HG02970 (cell line): Measurements from ENCODE around the gene PREX1.

Experiments used
- ATAC-seq: cut with Tn5 transposase; IDR thresholded peaks from one replicate; pipeline ENCODE4 v1.9.1; 2021; ENCODE audit warnings: mild to moderate bottlenecking, moderate library complexity, moderate number of reproducible peaks; ENCODE audit not compliant: unreplicated experiment, low FRiP score

Gene PREX1

DNA sequence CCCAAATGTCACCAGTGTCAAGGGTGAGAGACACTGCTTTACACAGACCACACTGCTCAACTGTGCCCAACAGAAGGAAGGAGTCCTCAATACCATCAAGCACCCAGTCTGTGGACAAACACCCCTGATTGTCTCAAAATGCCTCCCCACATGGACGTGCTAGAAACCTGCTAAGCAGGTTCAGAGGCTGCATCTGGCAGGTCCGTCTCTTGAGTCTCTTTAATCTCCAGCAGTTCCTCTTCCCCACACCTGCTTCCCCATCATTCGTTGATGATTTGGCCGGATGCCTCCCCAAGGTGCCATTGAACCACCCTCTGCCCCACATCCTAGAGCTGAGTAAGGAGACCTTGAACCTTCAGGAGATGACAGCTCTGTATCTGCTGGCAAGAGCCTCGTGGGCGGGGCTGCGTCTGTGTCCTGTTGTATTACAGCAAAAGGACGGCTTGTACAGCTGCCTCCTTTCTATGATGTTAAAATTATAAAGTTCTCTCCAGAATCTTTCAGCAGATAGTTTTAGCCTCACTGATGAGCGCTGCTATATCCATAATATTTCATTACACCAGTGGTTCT lies 179.2 kb downstream of the PREX1 start:
- ATAC-seq: no peak

- ATAC-seq: no peak
Observed at GRCh38 chr20:48647858-48648257, 179.9 kb downstream of the PREX1 start.

DNA sequence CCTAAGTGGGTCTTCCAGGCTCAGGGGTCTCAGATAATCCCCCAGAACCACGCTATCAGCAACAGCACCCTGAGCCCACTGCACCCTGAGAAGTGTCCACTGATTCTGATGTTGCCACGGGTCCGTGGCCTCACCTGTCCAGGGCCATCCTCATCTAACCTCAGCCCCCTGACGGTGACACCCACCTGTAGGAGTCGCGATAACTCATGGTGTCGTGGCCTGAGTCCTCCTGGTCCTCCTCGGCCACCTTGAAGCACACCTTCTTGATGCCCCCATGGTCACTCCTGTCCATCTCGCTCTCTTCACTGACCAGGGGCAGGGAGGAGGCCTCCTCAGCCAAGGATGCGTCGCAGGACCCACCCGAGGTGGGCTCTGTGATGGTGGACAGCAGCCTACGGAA lies 182.1 kb downstream of the PREX1 start:
- ATAC-seq: no peak

GRCh38 chr20:48644286-48644828 lies 183.4 kb downstream of the PREX1 start:
- no peak for ATAC-seq

GRCh38 chr20:48642105-48642880 lies 185.5 kb downstream of the PREX1 start:
- ATAC-seq: no peak

GRCh38 chr20:48640871-48641270 lies 186.9 kb downstream of the PREX1 start:
- no peak for ATAC-seq

DNA sequence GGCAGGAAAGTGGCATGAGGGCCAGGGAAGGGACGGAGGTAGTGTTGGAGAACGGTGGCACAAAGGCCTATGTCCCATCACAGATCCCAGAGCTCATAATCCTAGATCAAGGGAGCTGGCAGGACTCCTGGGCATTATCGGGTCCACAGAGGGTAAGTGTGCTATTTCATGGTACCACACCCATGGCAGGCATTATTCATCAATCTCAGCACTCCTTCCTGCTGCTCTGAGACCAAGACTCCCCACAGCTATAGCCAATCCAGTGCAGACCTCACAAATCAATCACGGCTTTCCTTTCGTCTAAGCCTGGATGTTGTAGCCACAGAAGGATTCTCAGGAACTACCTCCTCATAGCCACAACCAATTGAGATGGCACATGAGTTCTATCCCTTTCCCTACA lies 187.9 kb downstream of the PREX1 start:
- no peak for ATAC-seq

- no peak for ATAC-seq
Observed at GRCh38 chr20:48638546-48638945, 189.3 kb downstream of the PREX1 start.

DNA sequence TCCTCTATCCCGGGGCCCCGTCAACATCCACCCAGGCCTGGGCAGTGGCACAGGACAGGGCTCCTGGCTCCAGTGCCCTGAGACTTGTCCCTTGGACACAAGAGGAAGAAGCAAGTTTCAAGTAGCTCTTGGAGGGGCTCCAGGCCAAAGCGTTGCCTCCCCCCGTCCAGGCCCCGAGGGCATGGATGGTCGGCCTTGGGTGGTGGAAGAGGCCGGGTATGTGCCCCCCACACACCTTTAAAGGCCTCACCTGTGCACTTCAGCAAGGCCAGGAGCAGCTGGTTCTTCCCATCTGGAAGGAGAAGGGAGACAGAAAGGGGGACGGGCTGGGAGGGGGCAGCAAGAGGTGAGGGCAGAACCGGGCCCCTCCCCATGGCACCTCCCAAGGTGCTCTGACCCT lies 190.3 kb downstream of the PREX1 start:
- no peak for ATAC-seq

DNA sequence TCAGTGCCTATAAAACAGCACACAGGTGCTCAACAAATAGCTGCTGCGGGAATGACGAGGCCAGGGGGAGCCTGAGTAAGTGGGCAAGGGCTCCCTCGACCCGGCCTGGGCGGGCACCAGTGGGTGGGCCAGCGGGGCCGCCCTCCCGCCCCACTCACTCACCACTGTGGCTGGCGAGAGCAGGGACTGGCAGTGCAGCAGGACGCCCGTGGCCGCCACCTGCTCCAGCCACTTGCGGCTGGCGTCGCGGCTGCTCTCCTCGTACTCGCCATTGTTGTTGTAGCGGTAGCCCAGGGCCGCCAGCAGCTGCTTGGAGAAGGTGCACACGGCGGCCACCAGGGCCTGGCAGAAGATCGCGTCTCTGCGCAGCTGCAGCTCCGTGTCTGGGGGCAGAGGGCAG lies 191.5 kb downstream of the PREX1 start:
- no peak for ATAC-seq

GRCh38 chr20:48635791-48636267 lies 192.0 kb downstream of the PREX1 start:
- ATAC-seq: no peak

DNA sequence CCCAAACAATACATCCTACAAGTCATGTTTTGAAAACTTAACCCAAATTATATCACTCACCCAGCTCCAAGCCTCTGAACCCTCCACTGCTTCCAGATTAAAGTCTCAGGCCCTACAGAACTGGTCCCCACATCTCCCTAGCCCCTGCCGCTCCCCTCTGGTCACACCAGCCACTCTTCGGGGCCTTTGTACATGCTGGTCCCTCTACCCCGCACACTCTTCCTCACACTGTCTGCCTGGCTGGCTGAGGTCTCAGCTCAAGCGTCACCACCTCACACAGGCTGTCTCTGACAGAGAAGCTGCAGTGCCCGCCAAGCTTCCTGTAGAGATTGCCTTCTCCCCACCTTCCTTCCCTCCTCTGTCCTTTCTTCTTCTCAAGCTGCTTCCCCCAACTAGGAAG lies 192.4 kb downstream of the PREX1 start:
- no peak for ATAC-seq

DNA sequence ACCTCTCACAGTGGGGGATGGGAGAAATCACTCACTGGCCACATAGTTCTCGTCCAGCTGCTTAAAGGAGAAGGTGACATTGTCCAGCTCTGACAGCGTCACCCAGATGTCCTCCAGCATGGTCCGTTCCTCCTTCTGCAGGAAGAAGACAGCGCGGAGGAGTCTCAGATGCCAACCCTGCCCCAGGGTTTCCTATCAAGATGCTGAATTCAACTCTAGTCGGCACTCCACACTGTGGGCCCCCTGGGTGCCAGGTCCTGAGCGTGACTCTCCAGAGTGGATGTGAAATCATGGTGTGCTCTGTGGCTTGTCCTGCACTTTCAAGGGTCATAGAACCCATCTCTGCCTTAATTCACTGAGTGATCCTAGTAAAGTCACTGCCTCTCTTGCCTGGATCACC lies 193.2 kb downstream of the PREX1 start:
- no peak for ATAC-seq

GRCh38 chr20:48633620-48634257 lies 194.1 kb downstream of the PREX1 start:
- no peak for ATAC-seq

DNA sequence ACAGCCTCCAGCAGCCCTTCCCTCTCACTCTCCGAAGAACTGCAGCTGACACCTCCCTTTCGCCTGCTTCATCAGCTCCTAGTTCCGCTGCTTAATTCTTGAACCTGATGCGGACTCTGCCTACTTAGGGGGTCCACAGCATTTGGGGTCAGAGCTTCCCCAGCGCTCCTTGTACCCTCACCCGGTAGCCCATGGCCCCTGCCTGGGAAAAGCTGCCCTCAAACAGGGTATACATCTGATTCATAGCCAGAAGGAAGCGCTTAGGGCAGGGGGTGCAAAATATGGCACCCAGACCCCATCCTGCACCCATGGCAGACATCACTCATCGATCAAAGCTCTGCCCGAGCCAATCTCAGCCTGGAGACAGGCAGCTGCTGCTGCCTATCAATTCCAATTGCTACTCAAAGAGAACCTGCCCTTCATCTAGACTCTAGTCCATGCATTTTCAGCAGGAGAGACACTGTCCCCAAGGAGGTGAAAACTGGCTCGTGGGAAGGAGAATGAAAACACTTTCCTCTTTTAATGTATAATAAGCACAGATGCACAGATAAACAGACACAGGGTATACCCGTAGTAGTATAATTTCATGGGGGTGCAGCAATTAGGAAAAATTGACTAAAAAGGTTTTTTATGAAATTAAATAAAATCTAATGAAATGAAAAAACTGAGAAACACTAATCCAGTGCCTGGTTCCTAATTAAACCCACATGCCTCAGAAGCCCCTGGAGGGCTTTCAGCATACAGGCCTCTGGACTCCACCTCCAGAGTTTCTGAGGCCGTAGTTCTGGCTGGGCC lies 194.8 kb downstream of the PREX1 start:
- ATAC-seq: no peak

GRCh38 chr20:48632017-48632824 lies 195.6 kb downstream of the PREX1 start:
- ATAC-seq: no peak

- ATAC-seq: no peak
Observed at GRCh38 chr20:48631114-48632016, 196.4 kb downstream of the PREX1 start.

DNA sequence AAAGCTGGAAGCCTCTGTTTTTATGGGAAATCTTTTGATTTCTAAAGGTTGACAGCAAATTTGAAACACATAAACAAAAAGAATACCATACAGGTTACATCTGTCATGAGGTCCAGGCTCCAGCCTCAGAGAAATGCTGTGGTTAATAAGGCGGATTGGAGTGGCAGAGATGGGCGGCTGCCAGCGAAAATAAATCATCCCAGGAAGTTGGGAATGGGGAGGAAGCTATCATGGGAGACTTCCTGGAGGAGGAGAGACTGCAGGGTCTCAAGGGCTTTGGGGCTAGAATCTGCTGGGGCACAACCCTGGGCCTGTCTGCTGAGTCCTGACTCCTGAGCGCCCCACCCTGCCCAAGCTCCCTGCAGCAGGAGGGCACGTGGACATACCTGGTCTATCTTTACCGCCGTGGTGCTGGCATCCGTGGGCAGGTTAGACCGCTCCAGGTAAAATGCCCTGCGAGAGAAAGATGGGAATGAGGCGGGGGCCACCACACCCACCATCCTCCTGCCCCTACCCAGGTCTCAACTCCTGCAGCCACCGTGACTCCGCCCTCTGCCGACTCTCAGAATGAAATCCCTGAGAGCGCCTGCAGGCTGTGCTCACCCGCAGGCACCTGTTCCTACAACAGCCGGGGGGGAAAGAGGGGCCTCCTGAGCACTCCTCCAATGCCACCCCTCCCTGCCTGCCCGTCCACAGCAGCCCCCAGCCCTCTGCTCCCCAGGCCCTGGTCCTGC lies 197.3 kb downstream of the PREX1 start:
- ATAC-seq: no peak
